Amniotic stem cell (primary cell): ENCODE results near the gene CTCF.

ENCODE experiments used
- DNase-seq: peaks from one replicate; lab custom pipeline; 2025; lab: John Stamatoyannopoulos, UW

The CTCF gene

GRCh38 chr16:67605641-67606040, 43.3 kb downstream of the CTCF start:
- no peak for DNase-seq

DNA sequence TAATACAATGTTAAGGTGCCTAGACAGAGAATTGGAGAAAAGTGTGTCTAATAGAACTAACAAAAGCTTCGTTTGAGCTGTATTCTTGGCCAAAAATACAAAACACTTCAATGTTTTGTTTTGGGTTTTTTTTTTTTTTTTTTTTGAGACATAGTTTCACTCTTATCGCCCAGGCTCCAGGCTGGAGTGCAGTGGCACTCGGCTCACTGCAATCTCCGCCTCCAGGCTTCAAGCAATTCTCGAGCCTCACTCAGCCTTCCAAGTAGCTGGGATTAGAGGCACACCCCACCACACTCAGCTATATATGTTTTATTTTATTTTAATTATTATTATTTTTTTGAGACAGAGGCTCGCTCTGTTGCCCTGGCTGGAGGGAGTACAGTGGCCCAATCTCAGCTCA, 44.3 kb downstream of the CTCF start:
- no peak for DNase-seq

GRCh38 chr16:67608364-67608763, 46.0 kb downstream of the CTCF start:
- DNase-seq: no peak

DNA sequence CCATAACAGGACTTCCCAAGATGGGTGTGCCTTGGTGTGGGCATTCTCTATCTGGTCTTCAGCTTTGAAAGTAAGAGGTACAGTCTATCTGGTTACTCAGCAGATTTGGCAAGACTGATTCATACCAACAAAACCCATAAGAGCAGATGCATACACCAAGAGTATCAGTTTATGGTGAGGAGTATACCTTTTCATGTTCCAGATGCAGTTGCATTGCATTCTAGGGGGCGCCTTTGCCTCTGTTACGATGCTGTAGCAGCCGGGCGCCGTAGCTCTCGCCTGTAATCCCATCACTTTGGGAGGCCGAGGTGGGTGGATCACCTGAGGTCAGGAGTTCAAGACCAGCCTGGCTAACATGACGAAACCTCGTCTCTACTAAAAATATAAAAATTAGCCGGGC, 51.5 kb downstream of the CTCF start:
- DNase-seq: no peak

DNA sequence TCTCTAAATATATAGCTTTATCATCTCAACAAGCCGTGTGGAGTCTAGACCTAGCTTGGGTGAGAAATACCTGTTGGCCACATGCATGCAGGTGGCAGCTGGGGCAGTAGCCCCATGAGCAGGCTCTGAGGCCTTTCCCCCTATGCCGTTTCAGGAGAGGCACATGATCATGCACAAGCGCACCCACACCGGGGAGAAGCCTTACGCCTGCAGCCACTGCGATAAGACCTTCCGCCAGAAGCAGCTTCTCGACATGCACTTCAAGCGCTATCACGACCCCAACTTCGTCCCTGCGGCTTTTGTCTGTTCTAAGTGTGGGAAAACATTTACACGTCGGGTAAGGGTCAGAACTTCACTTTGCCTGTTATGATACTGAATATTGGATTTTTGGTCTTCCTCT, 65.9 kb downstream of the CTCF start:
- DNase-seq: no peak

- DNase-seq: no peak
These were observed 70.3 kb downstream of the CTCF start for GRCh38 chr16:67632415-67633172.

- no peak for DNase-seq
These were observed 74.4 kb downstream of the CTCF start for GRCh38 chr16:67636713-67637112.

DNA sequence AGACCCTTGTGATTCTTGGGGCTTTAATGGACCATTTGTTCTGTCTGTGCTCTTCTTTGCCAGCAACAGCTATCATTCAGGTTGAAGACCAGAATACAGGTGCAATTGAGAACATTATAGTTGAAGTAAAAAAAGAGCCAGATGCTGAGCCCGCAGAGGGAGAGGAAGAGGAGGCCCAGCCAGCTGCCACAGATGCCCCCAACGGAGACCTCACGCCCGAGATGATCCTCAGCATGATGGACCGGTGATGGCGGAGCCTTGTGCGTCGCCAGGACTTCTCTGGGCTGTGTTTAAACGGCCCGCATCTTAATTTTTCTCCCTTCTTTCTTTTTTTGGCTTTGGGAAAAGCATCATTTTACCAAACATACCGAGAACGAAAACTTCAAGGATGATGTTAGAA, 75.3 kb downstream of the CTCF start:
- no peak for DNase-seq

- no peak for DNase-seq
These were observed 79.7 kb downstream of the CTCF start for GRCh38 chr16:67641779-67642708.

DNA sequence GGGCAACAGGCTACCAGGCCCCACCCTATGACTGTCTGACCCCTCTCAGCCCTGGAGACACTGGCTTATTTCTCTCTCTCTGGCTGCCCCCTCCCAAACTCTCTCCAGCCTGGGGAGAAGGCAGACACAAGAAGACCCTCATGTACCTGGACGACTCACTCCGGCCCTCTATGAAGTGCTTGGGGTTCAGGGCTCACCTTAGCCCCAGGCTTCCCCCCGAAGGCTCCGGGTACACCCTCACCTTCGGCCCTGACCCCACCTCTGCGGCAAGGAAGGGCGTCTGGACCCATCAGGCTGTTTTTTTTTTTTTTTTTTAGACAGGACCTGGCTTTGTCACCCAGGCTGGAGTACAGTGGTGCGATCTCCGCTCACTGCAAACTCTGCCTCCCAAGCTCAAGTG, 81.7 kb downstream of the CTCF start:
- no peak for DNase-seq

DNA sequence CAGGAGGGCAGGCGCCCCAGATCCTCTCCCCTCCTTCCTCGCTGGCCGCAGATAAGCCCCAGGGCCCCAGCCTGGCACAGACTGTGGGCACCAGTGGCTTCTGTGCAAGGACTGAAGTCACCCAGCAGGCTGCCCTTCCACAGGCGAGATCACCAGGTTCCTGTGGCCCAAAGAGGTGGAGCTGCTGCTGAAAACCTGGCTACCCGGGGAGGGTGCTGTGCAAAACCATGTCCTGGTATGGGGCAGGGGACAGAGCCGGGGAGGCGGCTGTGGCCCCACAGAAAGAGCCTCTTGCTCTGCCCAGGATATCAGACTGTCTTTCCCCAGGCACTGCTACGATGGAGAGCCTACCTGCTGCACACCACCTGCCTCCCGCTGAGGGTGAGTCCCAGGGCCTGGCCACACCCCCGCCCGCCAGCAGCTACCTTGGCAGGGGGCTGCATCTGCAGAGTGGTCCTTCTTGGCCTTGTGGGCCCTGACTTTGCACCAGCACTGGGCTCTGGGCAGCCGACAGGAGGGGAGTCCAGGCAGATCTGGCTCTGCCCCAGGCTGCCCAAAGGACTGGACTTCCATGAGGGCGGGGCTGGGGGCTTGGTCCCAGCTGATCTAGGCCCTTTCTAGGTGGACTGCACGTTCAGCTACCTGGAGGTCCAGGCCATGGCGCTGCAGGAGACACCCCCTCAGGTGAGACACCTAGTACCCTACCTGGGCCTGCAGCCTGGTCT, 83.2 kb downstream of the CTCF start:
- DNase-seq: no peak

- DNase-seq: no peak
These were observed 84.9 kb downstream of the CTCF start for GRCh38 chr16:67647111-67647651.

DNA sequence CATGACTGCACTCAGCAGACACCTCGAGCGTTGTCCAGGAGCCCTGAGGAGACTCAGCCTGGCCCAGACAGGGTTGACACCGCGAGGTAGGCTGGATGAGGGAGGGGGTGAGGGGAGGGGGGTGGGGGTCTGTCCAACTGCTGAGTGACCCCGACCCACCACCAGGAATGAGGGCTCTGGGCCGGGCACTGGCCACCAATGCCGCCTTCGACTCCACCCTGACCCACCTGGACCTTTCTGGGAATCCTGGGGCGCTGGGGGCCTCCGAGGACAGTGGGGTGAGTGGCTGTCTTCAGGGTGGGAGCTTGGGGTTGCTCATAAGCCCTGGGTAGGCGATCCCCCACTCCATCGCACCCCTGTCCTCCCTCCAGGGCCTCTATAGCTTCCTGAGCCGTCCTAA, 85.4 kb downstream of the CTCF start:
- no peak for DNase-seq

GRCh38 chr16:67648088-67648763, 85.9 kb downstream of the CTCF start:
- DNase-seq: no peak

GRCh38 chr16:67648764-67649407, 86.6 kb downstream of the CTCF start:
- DNase-seq: no peak

GRCh38 chr16:67649494-67649931, 87.2 kb downstream of the CTCF start:
- DNase-seq: no peak

GRCh38 chr16:67650023-67650422, 87.7 kb downstream of the CTCF start:
- DNase-seq: no peak

DNA sequence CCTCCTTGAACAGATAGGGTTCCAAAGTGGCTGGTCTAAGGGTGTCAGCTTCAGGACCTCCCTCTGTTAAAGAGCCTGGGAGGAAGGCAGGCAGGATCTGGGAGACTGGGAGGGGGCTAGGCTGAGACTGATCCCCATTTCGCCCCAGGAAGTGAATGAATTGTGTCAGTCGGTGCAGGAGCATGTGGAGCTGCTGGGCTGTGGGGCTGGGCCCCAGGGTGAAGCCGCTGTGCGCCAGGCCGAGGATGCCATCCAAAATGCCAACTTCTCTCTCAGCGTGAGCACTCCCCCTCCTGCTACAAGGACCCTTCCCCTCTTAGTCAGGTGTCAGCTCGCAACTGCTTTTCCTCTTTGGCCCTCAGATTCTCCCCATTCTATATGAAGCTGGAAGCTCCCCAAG, 88.7 kb downstream of the CTCF start:
- no peak for DNase-seq

DNA sequence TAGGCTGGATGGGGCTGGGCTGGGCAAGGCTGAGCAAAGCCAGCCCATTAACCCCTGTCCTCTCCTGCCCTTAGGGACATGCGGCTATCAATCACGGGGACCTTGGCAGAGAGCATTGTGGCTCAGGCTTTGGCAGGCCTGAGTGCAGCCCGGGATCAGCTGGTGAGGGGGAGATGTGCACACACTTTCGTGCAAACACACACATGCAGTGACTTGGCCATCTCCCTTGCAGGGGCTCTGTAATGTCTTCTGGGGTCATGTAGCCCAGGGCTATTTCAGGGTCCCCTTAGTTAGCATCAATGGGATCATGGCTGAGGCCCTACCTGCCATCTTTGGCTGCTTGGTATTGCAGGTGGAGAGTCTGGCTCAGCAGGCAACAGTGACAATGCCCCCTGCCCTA, 89.5 kb downstream of the CTCF start:
- no peak for DNase-seq

- no peak for DNase-seq
These were observed 90.3 kb downstream of the CTCF start for GRCh38 chr16:67652578-67653127.
